K562 (cell line): Measurements from ENCODE around the gene ITGAL. TPM values are rescaled to one million over a fixed set of nuclear protein-coding genes. Genes with fewer than 3 reads are reported as not detected.

ENCODE experiments used
- ATAC-seq: fragments of 200-7000 bp; cut with Tn5 transposase; 3 replicates; pipeline ENCODE4 v1.9.1; 2020; ENCODE audit warnings: moderate library complexity
- BruUV-seq: library from RNA; stranded (reverse); fragments of 400-500 nt; replicated peaks from 2 replicates; lab custom pipeline; 2021; lab: Mats Ljungman, UMichigan
- CTCF ChIA-PET: fragments of 300-600 bp; formaldehyde crosslinking; extraction: SDS; loops from one replicate; lab custom pipeline; 2021; ENCODE audit warnings: low intra/inter-chr PET ratio; lab: Yijun Ruan, JAX
- POLR2A ChIA-PET: fragments of 300-600, 350-650 bp; sonication (Branson Sonifier 250); formaldehyde crosslinking; extraction: SDS; loops from one replicate; lab custom pipeline; 2021; ENCODE audit warnings: antibody characterized with exemption, inconsistent platforms; lab: Yijun Ruan, JAX
- DNase-seq, 4 experiments: peaks; one replicate each; pipeline versions ENCODE4 v3.0.0 to v3.0.0-alpha.2; 2011 to 2018; ENCODE audit warnings: low spot score in 3 of 4, mixed read lengths in 3 of 4; ENCODE audit errors: extremely low read depth in 1 of 4
- FAIRE-seq: peaks from 2 replicates; lab custom pipeline; 2011; peaks lifted over from hg19 to GRCh38; lab: Jason Lieb, UNC
- H2AFZ ChIP-seq: 2 replicates; pipeline ENCODE4 v1.6.0; 2011; ENCODE audit warnings: low read depth, low read length, control low read depth, inconsistent platforms
- H3K27ac ChIP-seq: fragments of 200-600 bp; 3 replicates; pipeline ENCODE4 v1.8.0; 2011; ENCODE audit warnings: low read depth, mild to moderate bottlenecking, control low read depth, inconsistent platforms, low read length, moderate library complexity, mixed read lengths; ENCODE audit errors: extremely low read depth
- H3K27me3 ChIP-seq, 2 experiments: fragments of 300-600 bp in 1 of 2; 2 replicates in 1 of 2; 3 replicates in 1 of 2; pipeline versions ENCODE4 v1.6.0 to v1.8.0; 2011; ENCODE audit warnings: inconsistent platforms in 2 of 2, low read length in 2 of 2, mild to moderate bottlenecking in 1 of 2, mixed read lengths in 1 of 2, moderate library complexity in 1 of 2; ENCODE audit not compliant: control insufficient read depth in 2 of 2, insufficient read depth in 2 of 2
- H3K36me3 ChIP-seq: fragments of 300-600 bp; 3 replicates; pipeline ENCODE4 v1.8.0; 2011; ENCODE audit warnings: mild to moderate bottlenecking, low read length, inconsistent platforms; ENCODE audit not compliant: control insufficient read depth, insufficient read depth
- H3K4me1 ChIP-seq, 2 experiments: fragments of 200-600 bp in 1 of 2; replicated peaks in 1 of 2; 2 replicates in 1 of 2; 3 replicates in 1 of 2; pipeline versions ENCODE4 v1.5.1 to v1.8.0; 2011; ENCODE audit warnings: inconsistent platforms in 2 of 2, low read length in 2 of 2, mild to moderate bottlenecking in 1 of 2, mixed read lengths in 1 of 2, moderate library complexity in 1 of 2; ENCODE audit not compliant: control insufficient read depth in 2 of 2, insufficient read depth in 2 of 2
- H3K4me2 ChIP-seq: 2 replicates; pipeline ENCODE4 v1.6.1; 2011; ENCODE audit warnings: low read length, control low read depth, inconsistent platforms, mixed read lengths; ENCODE audit not compliant: insufficient read depth
- H3K4me3 ChIP-seq: fragments of 200-600 bp; sonication (generic), shearing (Covaris generic); 2 replicates; pipeline ENCODE4 v1.5.1; 2016; ENCODE audit warnings: control low read depth, inconsistent platforms
- H3K79me2 ChIP-seq: fragments of 200-600 bp; 3 replicates; pipeline ENCODE4 v1.8.0; 2011; ENCODE audit warnings: low read length, inconsistent platforms; ENCODE audit not compliant: control insufficient read depth, insufficient read depth
- H3K9ac ChIP-seq, 2 experiments: 2 replicates each; pipeline versions ENCODE4 v1.6.0 to v1.6.1; 2011; ENCODE audit warnings: low read depth in 2 of 2, low read length in 2 of 2, control low read depth in 1 of 2, inconsistent platforms in 1 of 2, mild to moderate bottlenecking in 1 of 2, mixed read lengths in 1 of 2; ENCODE audit not compliant: insufficient read depth in 1 of 2
- H3K9me1 ChIP-seq: one replicate; pipeline ENCODE4 v1.6.0; 2011; ENCODE audit warnings: inconsistent platforms, mild to moderate bottlenecking, low read length, moderate library complexity; ENCODE audit not compliant: control insufficient read depth, insufficient read depth
- H3K9me3 ChIP-seq: replicated peaks from 2 replicates; pipeline ENCODE4 v1.5.1; 2011; ENCODE audit warnings: low read depth, low read length, inconsistent platforms; ENCODE audit not compliant: control insufficient read depth, insufficient read depth
- H4K20me1 ChIP-seq: replicated peaks from 2 replicates; pipeline ENCODE4 v1.6.1; 2011; ENCODE audit warnings: low read length, inconsistent platforms, mixed read lengths; ENCODE audit not compliant: control insufficient read depth, insufficient read depth
- ATF1 ChIP-seq, 2 experiments: fragments of 450-650 bp in 1 of 2; IDR thresholded peaks; 2 replicates each; pipeline ENCODE4 v1.6.1; 2016; ENCODE audit warnings: missing compliant biosample characterization in 1 of 2, missing genetic modification characterization in 1 of 2
- CHAMP1 ChIP-seq: fragments of 450-650 bp; IDR thresholded peaks from 2 replicates; pipeline ENCODE4 v1.6.1; 2016; ENCODE audit warnings: mild to moderate bottlenecking
- GABPA ChIP-seq: fragments of 200-800 bp; sonication (Bioruptor generic); conservative IDR thresholded peaks from 2 replicates; pipeline ENCODE4 v1.6.1; 2016; ENCODE audit warnings: low read depth, missing genetic modification characterization, missing compliant biosample characterization
- GMEB1 ChIP-seq: fragments of 250-450 bp; sonication (Bioruptor Pico); IDR thresholded peaks from 2 replicates; pipeline ENCODE4 v1.4.0; 2020; ENCODE audit warnings: mild to moderate bottlenecking
- GTF2F1 ChIP-seq: IDR thresholded peaks from 2 replicates; pipeline ENCODE4 v1.6.1; 2011; ENCODE audit warnings: low read depth, low read length, improper control_type of control experiment
- MAFG ChIP-seq: fragments of 450-650 bp; conservative IDR thresholded peaks from 2 replicates; pipeline ENCODE4 v1.6.1; 2016; ENCODE audit warnings: missing genetic modification characterization, missing compliant biosample characterization
- MEIS2 ChIP-seq: fragments of 450-650 bp; IDR thresholded peaks from 2 replicates; pipeline ENCODE4 v1.6.1; 2014; ENCODE audit warnings: mild to moderate bottlenecking; ENCODE audit not compliant: partially characterized antibody
- NBN ChIP-seq: fragments of 450-650 bp; IDR thresholded peaks from 2 replicates; pipeline ENCODE4 v1.6.1; 2016; ENCODE audit warnings: low read depth, mild to moderate bottlenecking
- PHF8 ChIP-seq: fragments of 200-600 bp; sonication (generic); IDR thresholded peaks from 2 replicates; pipeline ENCODE4 v1.6.1; 2012; ENCODE audit warnings: mixed run types, mild to moderate bottlenecking, inconsistent platforms, low read length, moderate library complexity, borderline replicate concordance
- SPI1 ChIP-seq: IDR thresholded peaks from 2 replicates; pipeline ENCODE4 v1.6.1; 2011; ENCODE audit warnings: low read depth, low read length, control low read depth, borderline replicate concordance
- U2AF1 ChIP-seq: fragments of 200-400 bp; formaldehyde crosslinking; optimal IDR thresholded peaks from 2 replicates; pipeline ENCODE3; 2017; ENCODE audit warnings: mild to moderate bottlenecking, low read depth, low read length, moderate library complexity
- ZBTB17 ChIP-seq: fragments of 450-650 bp; formaldehyde crosslinking; IDR thresholded peaks from 2 replicates; pipeline ENCODE4 v1.4.0; 2020; ENCODE audit warnings: mild to moderate bottlenecking
- ZBTB33 ChIP-seq: sonication (generic); formaldehyde crosslinking; IDR thresholded peaks from 2 replicates; pipeline ENCODE4 v1.8.1; 2023; ENCODE audit warnings: mild to moderate bottlenecking, missing genetic modification reagents
- ZNF445 ChIP-seq: fragments of 250-450 bp; sonication (Bioruptor Pico); IDR thresholded peaks from 2 replicates; pipeline ENCODE4 v1.4.0; 2020; ENCODE audit warnings: low read depth, mild to moderate bottlenecking, moderate library complexity
- WGBS: fragments of 100-300 bp; shearing (Covaris generic); methylation state at CpG from one replicate; pipeline ENCODE4 v1.1.6; 2016; ENCODE audit warnings: low coverage, mixed read lengths; ENCODE audit not compliant: insufficient coverage; ENCODE audit errors: missing lambda C conversion rate; 5-methylcytosine and 5-hydroxymethylcytosine counted together
- in situ Hi-C: fragments of 300-500 bp; cut with MboI; formaldehyde crosslinking; loops from 4 replicates; pipeline ENCODE4 v1.15.0; 2018; ENCODE audit warnings: inconsistent platforms, mixed read lengths
- intact Hi-C: fragments of 100-400 bp; cut with micrococcal nuclease; formaldehyde crosslinking; loops from 2 replicates; pipeline ENCODE4 v1.14.2; 2022
- polyA plus RNA-seq, 8 experiments: library from polyadenylated mRNA; depleted of rRNA in 4 of 8; stranded (reverse) in 5 of 8; unstranded in 3 of 8; fragments of >200 nt; fragmentation: Nextera tagmentation in 2 of 8; fragmentation: Illumina TruSeq in 1 of 8; extraction: Ambion mirVana in 2 of 8; extraction: Trizol in 1 of 8; gene quantifications; 2 replicates each; pipeline versions ENCODE4 v1.2.1 to v1.2.3, GENCODE V29; 2011 to 2014; ENCODE audit warnings: inconsistent platforms in 1 of 8, missing spikeins in 1 of 8
- total RNA-seq, 7 experiments: library from RNA; depleted of rRNA in 6 of 7; stranded (reverse); fragments of >200 nt in 6 of 7; fragmentation: Illumina TruSeq in 2 of 7; extraction: Trizol in 2 of 7; gene quantifications; 2 replicates each; pipeline versions ENCODE4 v1.2.1 to v1.2.3, GENCODE V29; 2011 to 2021; ENCODE audit warnings: low replicate concordance in 1 of 7

Gene ITGAL
- total and polyA plus RNA-seq, 9 of the 15 experiments (the other 6 are each of a cell fraction or from before 2014, with no cell fraction given), result 0.01 to 0.53 TPM; not detected in 7

- TF ChIP-seq PHF8 (peak; percentile 59; the same call in 1 of the 2 replicates), ATF1 (CRISPR knock-in tag; IDR thresholded peaks at IDR 0.05) (no peak), ATF1 (tag; IDR thresholded peaks at IDR 0.05) (0 out of 2 replicates have a peak, but pooled peaks have one; percentile 21), SPI1 (peak; percentile 77; the same call in 1 of the 2 replicates), U2AF1 (no peak), MEIS2 (peak; percentile 39), GABPA (tag) (peak; percentile 61), ZNF445 (no peak)
Measured at GRCh38 chr16:30499284-30499683, 26.7 kb downstream of the ITGAL start (continued).

GRCh38 chr16:30503403-30504296 is 31.1 kb downstream of the ITGAL start:
- Histone ChIP-seq H3K36me3 (no peaks in the 10 kb centered on the region), H3K27ac (no peak overlapping the region), H3K9me1 (no peaks in the 10 kb centered on the region), H3K4me2 (peak overlapping the region; percentile 47), H3K79me2 (no peaks in the 10 kb centered on the region), H3K9ac (no peak overlapping the region), H4K20me1 (no peaks in the 10 kb centered on the region), H3K4me1 (peaks cover 3 to 4% of the 10 kb centered on the region in 2 experiments; a peak in 1 of 5 replicates), H3K27me3 (no peaks in the 10 kb centered on the region), H3K4me3 (no peak overlapping the region), H2AFZ (peak overlapping the region; percentile 56), H3K9me3 (no peaks in the 10 kb centered on the region)
- ATAC-seq (peak; percentile 46; the same call in 2 of the 3 replicates), DNase-seq (no peak), FAIRE-seq (peak; percentile 54)
- in situ Hi-C loops (no loop called here), intact Hi-C loops (no loop called here)
- WGBS, result 11% methylated on average over 6 of the region's 6 CpGs
- CTCF ChIA-PET, result no interaction called here
- POLR2A ChIA-PET, result interaction anchor here (0.6 kb wide), 1 partner anchor 31 kb away, joined by 3 read pairs; the partner anchor contains the start of gene ZNF747
- no TSS peak for BruUV-seq
- TF ChIP-seq NBN (no peak), ZBTB33 (no peak), CHAMP1 (no peak), GTF2F1 (no peak), ZBTB17 (CRISPR knock-in tag) (peak; percentile 94), MAFG (tag) (peak; percentile 41), GMEB1 (CRISPR knock-in tag) (no peak)
